Measurements from ENCODE around the gene ASB15.
A peak's percentile ranks its signal among the peaks of the same experiment; 100 is the strongest.

The ASB15 gene

GRCh38 chr7:123673137-123673732, 71.6 kb downstream of the ASB15 start:
- no peak overlapping the region for H3K27ac ChIP-seq (replicated peaks; ENCODE audit: low read length)
- DNase-seq (ENCODE audit: low spot score) = no peak
- no peak overlapping the region for H3K23ac ChIP-seq (ENCODE audit: low read depth, low read length, poor library complexity)

GRCh38 chr7:123673752-123674398, 72.3 kb downstream of the ASB15 start:
- H3K14ac ChIP-seq (ENCODE audit: low read length) = no peak overlapping the region
- H2BK5ac ChIP-seq (ENCODE audit: low read length) = no peak overlapping the region
- peaks cover 0 to 4% of the 10 kb centered on the region in 2 donors for H3K4me1 ChIP-seq (ENCODE audit: control insufficient read depth in 2 of 2, insufficient read depth in 1 of 2, low read depth in 1 of 2, low read length in 2 of 2)
- H3K79me1 ChIP-seq (ENCODE audit: low read depth, low read length) = no peaks in the 10 kb centered on the region
- no peak overlapping the region for H2AFZ ChIP-seq (ENCODE audit: low read length)
- H2BK120ac ChIP-seq (ENCODE audit: low read depth, low read length) = no peak overlapping the region
- H3K4me2 ChIP-seq (ENCODE audit: insufficient read depth, low read length, poor library complexity, severe bottlenecking) = no peak overlapping the region
- no peaks in the 10 kb centered on the region for H3K36me3 ChIP-seq (replicated peaks in 1 of 2; ENCODE audit: control insufficient read depth in 2 of 2, insufficient read depth in 2 of 2, low read length in 2 of 2)
- H3K9me3 ChIP-seq (replicated peaks in 1 of 2; ENCODE audit: control insufficient read depth in 2 of 2, insufficient read depth in 1 of 2, low read depth in 1 of 2, low read length in 2 of 2) = no peaks in the 10 kb centered on the region
- no peak overlapping the region for H4K8ac ChIP-seq (ENCODE audit: low read depth, low read length)
- no peaks in the 10 kb centered on the region for H3K27me3 ChIP-seq (ENCODE audit: control insufficient read depth in 3 of 3, insufficient read depth in 3 of 3, low read depth in 1 of 3, low read length in 3 of 3)
- no peak overlapping the region for H4K91ac ChIP-seq (ENCODE audit: low read depth, low read length, poor library complexity)
- H2AK5ac ChIP-seq (ENCODE audit: low read depth, low read length) = no peak overlapping the region
- no peak overlapping the region for H3K23ac ChIP-seq (ENCODE audit: low read depth, low read length, poor library complexity)
- H3K18ac ChIP-seq (ENCODE audit: low read length) = no peak overlapping the region
- no peak overlapping the region for H3K4ac ChIP-seq (ENCODE audit: low read length)
- no peak overlapping the region for H2BK12ac ChIP-seq (ENCODE audit: low read length)
- WGBS, 2 donors (ENCODE audit: extremely low coverage in 2 of 2, insufficient read length in 2 of 2, insufficient replicate concordance in 1 of 2) = no CpG with 5 or more reads among the region's 3 CpGs
- no peak for DNase-seq (ENCODE audit: low spot score)
- H3K27ac ChIP-seq (replicated peaks; ENCODE audit: low read length) = no peak overlapping the region
- H2BK15ac ChIP-seq (ENCODE audit: low read length) = no peak overlapping the region
- H3K4me3 ChIP-seq (ENCODE audit: low read length in 2 of 2) = no peak overlapping the region
- H3K9ac ChIP-seq (ENCODE audit: low read depth, low read length, poor library complexity) = no peak overlapping the region

More at GRCh38 chr7:123673137-123673732, 71.6 kb downstream of the ASB15 start:
- H2BK5ac ChIP-seq (ENCODE audit: low read length) = no peak overlapping the region
- H3K14ac ChIP-seq (ENCODE audit: low read length) = no peak overlapping the region
- H2BK120ac ChIP-seq (ENCODE audit: low read depth, low read length) = no peak overlapping the region
- H3K27me3 ChIP-seq (ENCODE audit: control insufficient read depth in 3 of 3, insufficient read depth in 3 of 3, low read depth in 1 of 3, low read length in 3 of 3) = no peaks in the 10 kb centered on the region
- no CpG with 5 or more reads among the region's 5 CpGs for WGBS, 2 donors (ENCODE audit: extremely low coverage in 2 of 2, insufficient read length in 2 of 2, insufficient replicate concordance in 1 of 2)
- no peaks in the 10 kb centered on the region for H3K36me3 ChIP-seq (replicated peaks in 1 of 2; ENCODE audit: control insufficient read depth in 2 of 2, insufficient read depth in 2 of 2, low read length in 2 of 2)
- no peak overlapping the region for H3K9ac ChIP-seq (ENCODE audit: low read depth, low read length, poor library complexity)
- no peak overlapping the region for H3K4me2 ChIP-seq (ENCODE audit: insufficient read depth, low read length, poor library complexity, severe bottlenecking)
- H3K79me1 ChIP-seq (ENCODE audit: low read depth, low read length) = no peaks in the 10 kb centered on the region
- H4K8ac ChIP-seq (ENCODE audit: low read depth, low read length) = no peak overlapping the region
- H2BK15ac ChIP-seq (ENCODE audit: low read length) = no peak overlapping the region
- H4K91ac ChIP-seq (ENCODE audit: low read depth, low read length, poor library complexity) = no peak overlapping the region
- H2AFZ ChIP-seq (ENCODE audit: low read length) = no peak overlapping the region
- H2AK5ac ChIP-seq (ENCODE audit: low read depth, low read length) = no peak overlapping the region
- no peak overlapping the region for H3K4ac ChIP-seq (ENCODE audit: low read length)
- H2BK12ac ChIP-seq (ENCODE audit: low read length) = no peak overlapping the region
- H3K4me1 ChIP-seq (ENCODE audit: control insufficient read depth in 2 of 2, insufficient read depth in 1 of 2, low read depth in 1 of 2, low read length in 2 of 2) = peaks cover 0 to 4% of the 10 kb centered on the region in 2 donors
- no peaks in the 10 kb centered on the region for H3K9me3 ChIP-seq (replicated peaks in 1 of 2; ENCODE audit: control insufficient read depth in 2 of 2, insufficient read depth in 1 of 2, low read depth in 1 of 2, low read length in 2 of 2)
- H3K18ac ChIP-seq (ENCODE audit: low read length) = peak overlapping the region; percentile 29
- H3K4me3 ChIP-seq (ENCODE audit: low read length in 2 of 2) = no peak overlapping the region

GRCh38 chr7:123674399-123675180, 73.0 kb downstream of the ASB15 start:
- Histone ChIP-seq H3K79me1 (ENCODE audit: low read depth, low read length) (no peaks in the 10 kb centered on the region), H3K23ac (ENCODE audit: low read depth, low read length, poor library complexity) (no peak overlapping the region), H3K4me3 (ENCODE audit: low read length in 2 of 2) (no peak overlapping the region), H3K4ac (ENCODE audit: low read length) (no peak overlapping the region), H2BK12ac (ENCODE audit: low read length) (no peak overlapping the region), H4K8ac (ENCODE audit: low read depth, low read length) (no peak overlapping the region), H3K9me3 (replicated peaks in 1 of 2; ENCODE audit: control insufficient read depth in 2 of 2, insufficient read depth in 1 of 2, low read depth in 1 of 2, low read length in 2 of 2) (peaks cover 0 to under 1% of the 10 kb centered on the region in 2 donors), H2BK120ac (ENCODE audit: low read depth, low read length) (no peak overlapping the region), H3K27ac (replicated peaks; ENCODE audit: low read length) (no peak overlapping the region), H3K27me3 (ENCODE audit: control insufficient read depth in 3 of 3, insufficient read depth in 3 of 3, low read depth in 1 of 3, low read length in 3 of 3) (no peaks in the 10 kb centered on the region), H3K18ac (ENCODE audit: low read length) (no peak overlapping the region), H3K14ac (ENCODE audit: low read length) (no peak overlapping the region), H3K4me2 (ENCODE audit: insufficient read depth, low read length, poor library complexity, severe bottlenecking) (no peak overlapping the region), H3K36me3 (replicated peaks in 1 of 2; ENCODE audit: control insufficient read depth in 2 of 2, insufficient read depth in 2 of 2, low read length in 2 of 2) (peaks cover 0 to 3% of the 10 kb centered on the region in 2 donors), H2BK5ac (ENCODE audit: low read length) (no peak overlapping the region), H2AFZ (ENCODE audit: low read length) (no peak overlapping the region), H3K9ac (ENCODE audit: low read depth, low read length, poor library complexity) (no peak overlapping the region), H4K91ac (ENCODE audit: low read depth, low read length, poor library complexity) (no peak overlapping the region), H3K4me1 (ENCODE audit: control insufficient read depth in 2 of 2, insufficient read depth in 1 of 2, low read depth in 1 of 2, low read length in 2 of 2) (peaks cover 0 to 4% of the 10 kb centered on the region in 2 donors), H2BK15ac (ENCODE audit: low read length) (no peak overlapping the region), H2AK5ac (ENCODE audit: low read depth, low read length) (no peak overlapping the region)
- WGBS, 2 donors (ENCODE audit: extremely low coverage in 2 of 2, insufficient read length in 2 of 2, insufficient replicate concordance in 1 of 2) = no CpG with 5 or more reads among the region's 2 CpGs
- no peak for DNase-seq (ENCODE audit: low spot score)

- Histone ChIP-seq H2AK5ac (ENCODE audit: low read depth, low read length) (no peak overlapping the region), H3K4ac (ENCODE audit: low read length) (no peak overlapping the region), H3K27ac (replicated peaks; ENCODE audit: low read length) (no peak overlapping the region), H2BK5ac (ENCODE audit: low read length) (no peak overlapping the region), H4K91ac (ENCODE audit: low read depth, low read length, poor library complexity) (no peak overlapping the region), H3K4me3 (ENCODE audit: low read length in 2 of 2) (no peak overlapping the region), H2BK12ac (ENCODE audit: low read length) (no peak overlapping the region), H3K9me3 (replicated peaks in 1 of 2; ENCODE audit: control insufficient read depth in 2 of 2, insufficient read depth in 1 of 2, low read depth in 1 of 2, low read length in 2 of 2) (peaks cover 0 to 2% of the 10 kb centered on the region in 2 donors), H2BK15ac (ENCODE audit: low read length) (no peak overlapping the region), H3K14ac (ENCODE audit: low read length) (no peak overlapping the region), H3K79me1 (ENCODE audit: low read depth, low read length) (no peaks in the 10 kb centered on the region), H4K8ac (ENCODE audit: low read depth, low read length) (no peak overlapping the region), H3K4me1 (ENCODE audit: control insufficient read depth in 2 of 2, insufficient read depth in 1 of 2, low read depth in 1 of 2, low read length in 2 of 2) (peaks cover 0 to 4% of the 10 kb centered on the region in 2 donors), H3K4me2 (ENCODE audit: insufficient read depth, low read length, poor library complexity, severe bottlenecking) (no peak overlapping the region), H2AFZ (ENCODE audit: low read length) (no peak overlapping the region), H2BK120ac (ENCODE audit: low read depth, low read length) (no peak overlapping the region), H3K36me3 (replicated peaks in 1 of 2; ENCODE audit: control insufficient read depth in 2 of 2, insufficient read depth in 2 of 2, low read length in 2 of 2) (peaks cover 2 to 9% of the 10 kb centered on the region in 2 donors), H3K9ac (ENCODE audit: low read depth, low read length, poor library complexity) (no peak overlapping the region), H3K27me3 (ENCODE audit: control insufficient read depth in 3 of 3, insufficient read depth in 3 of 3, low read depth in 1 of 3, low read length in 3 of 3) (no peaks in the 10 kb centered on the region), H3K18ac (ENCODE audit: low read length) (no peak overlapping the region), H3K23ac (ENCODE audit: low read depth, low read length, poor library complexity) (no peak overlapping the region)
- no peak for DNase-seq (ENCODE audit: low spot score)
Measured at GRCh38 chr7:123675181-123675473, 73.5 kb downstream of the ASB15 start.

All from neuronal stem cell (in vitro differentiated cells).